Measurements from ENCODE around the gene THAP3.

- TF ChIP-seq POLR2A (IDR thresholded peaks at IDR 0.05) (no peak), EP300 (IDR thresholded peaks at IDR 0.05) (no peak), CTCF (IDR thresholded peaks at IDR 0.05) (no peak), POLR2AphosphoS5 (IDR thresholded peaks at IDR 0.05) (no peak)
Measured at GRCh38 chr1:6614929-6615785, 9.5 kb upstream of the THAP3 start.

Data from gastroesophageal sphincter (tissue), 3 donors.